HCT116 (cell line): ENCODE data around the gene AUTS2. TPM values are rescaled to one million over a fixed set of nuclear protein-coding genes. Genes with fewer than 3 reads are reported as not detected.

Experiments
- ATAC-seq: fragments of 200-7000 bp; cut with Tn5 transposase; 2 replicates; pipeline ENCODE4 v1.9.1; 2020; ENCODE audit warnings: mild to moderate bottlenecking, moderate library complexity
- BruUV-seq: library from RNA; stranded (reverse); fragments of 400-500 nt; replicated peaks from 2 replicates; lab custom pipeline; 2021; lab: Mats Ljungman, UMichigan
- CTCF ChIA-PET: fragments of 300-600 bp; sonication (Branson Sonifier 250); formaldehyde crosslinking; loops from one replicate; lab custom pipeline; 2021; ENCODE audit warnings: antibody characterized with exemption; lab: Charles Lee
- POLR2A ChIA-PET: fragments of 300-600, 350-600 bp; sonication (Branson Sonifier 250); formaldehyde crosslinking; loops from one replicate; lab custom pipeline; 2021; ENCODE audit warnings: antibody characterized with exemption; lab: Charles Lee
- RAD21 ChIA-PET, 2 experiments: fragments of 300-600 bp; sonication (Branson Sonifier 250); formaldehyde crosslinking; loops; one replicate each; lab custom pipeline; 2023; ENCODE audit warnings: low total read pairs in 2 of 2; ENCODE audit not compliant: uncharacterized antibody in 2 of 2, unreplicated experiment in 2 of 2, low non-redundant PET in 1 of 2; lab: Charles Lee
- DNase-seq: peaks from one replicate; pipeline ENCODE4 v3.0.0-alpha.2; 2010; ENCODE audit warnings: low read depth, low spot score
- H2AFZ ChIP-seq: fragments of 200-600 bp; shearing (Covaris generic), sonication (generic); 2 replicates; pipeline ENCODE4 v1.6.1; 2017; ENCODE audit warnings: low read depth, mixed run types, mixed read lengths, antibody characterized with exemption, low read length; ENCODE audit not compliant: poor library complexity, severe bottlenecking
- H3K27ac ChIP-seq: 2 replicates; pipeline ENCODE4 v1.5.1; 2012; ENCODE audit warnings: low read depth, low read length
- H3K27me3 ChIP-seq: fragments of 200-600 bp; sonication (generic); 2 replicates; pipeline ENCODE4 v1.6.1; 2016; ENCODE audit warnings: mixed run types, low read length, mixed read lengths; ENCODE audit not compliant: insufficient read depth
- H3K36me3 ChIP-seq, 2 experiments: fragments of 200-500 bp in 1 of 2; fragments of 200-600 bp in 1 of 2; sonication (Bioruptor generic) in 1 of 2; sonication (generic) in 1 of 2; 2 replicates each; pipeline versions ENCODE4 v1.5.1 to v1.6.1; 2014 to 2016; ENCODE audit warnings: low read length in 2 of 2, inconsistent platforms in 1 of 2, mixed read lengths in 1 of 2, mixed run types in 1 of 2; ENCODE audit not compliant: insufficient read depth in 2 of 2, control insufficient read depth in 1 of 2
- H3K4me1 ChIP-seq, 2 experiments: fragments of 200-600 bp in 1 of 2; sonication (generic) in 1 of 2; 2 replicates each; pipeline versions ENCODE4 v1.5.1 to v1.6.1; 2012 to 2017; ENCODE audit warnings: low read length in 2 of 2, inconsistent platforms in 1 of 2, mild to moderate bottlenecking in 1 of 2, mixed read lengths in 1 of 2, mixed run types in 1 of 2, moderate library complexity in 1 of 2; ENCODE audit not compliant: insufficient read depth in 2 of 2, control insufficient read depth in 1 of 2
- H3K4me2 ChIP-seq: fragments of 200-600 bp; sonication (generic); 2 replicates; pipeline ENCODE4 v1.6.1; 2017; ENCODE audit warnings: mixed run types, low read length, mixed read lengths
- H3K4me3 ChIP-seq, 2 experiments: fragments of 200-600 bp in 1 of 2; sonication (generic) in 1 of 2; replicated peaks in 1 of 2; 2 replicates each; pipeline ENCODE4 v1.5.1; 2011 to 2016; ENCODE audit warnings: low read length in 2 of 2, control low read depth in 1 of 2, low read depth in 1 of 2, mild to moderate bottlenecking in 1 of 2, mixed read lengths in 1 of 2, mixed run types in 1 of 2
- H3K79me2 ChIP-seq: fragments of 200-600 bp; sonication (generic); 2 replicates; pipeline ENCODE4 v1.6.1; 2017; ENCODE audit warnings: mild to moderate bottlenecking, mixed run types, low read length, moderate library complexity, mixed read lengths; ENCODE audit not compliant: insufficient read depth
- H3K9ac ChIP-seq: fragments of 200-600 bp; sonication (generic); 2 replicates; pipeline ENCODE4 v1.6.1; 2016; ENCODE audit warnings: low read length, mixed read lengths
- H3K9me2 ChIP-seq: fragments of 200-600 bp; sonication (generic), shearing (Covaris generic); 2 replicates; pipeline ENCODE4 v1.6.1; 2017; ENCODE audit warnings: mixed run types, mild to moderate bottlenecking, moderate library complexity; ENCODE audit not compliant: insufficient read depth
- H3K9me3 ChIP-seq, 2 experiments: fragments of 200-500 bp in 1 of 2; fragments of 200-600 bp in 1 of 2; sonication (Bioruptor generic) in 1 of 2; sonication (generic) in 1 of 2; 2 replicates each; pipeline ENCODE4 v1.6.1; 2014 to 2017; ENCODE audit warnings: low read length in 2 of 2, mixed read lengths in 2 of 2, inconsistent platforms in 1 of 2, low read depth in 1 of 2, mild to moderate bottlenecking in 1 of 2, mixed run types in 1 of 2, moderate library complexity in 1 of 2; ENCODE audit not compliant: control insufficient read depth in 1 of 2, insufficient read depth in 1 of 2
- H4K20me1 ChIP-seq: fragments of 200-600 bp; sonication (generic), shearing (Covaris generic); 2 replicates; pipeline ENCODE4 v1.6.1; 2017; ENCODE audit warnings: mixed run types, mild to moderate bottlenecking, moderate library complexity; ENCODE audit not compliant: insufficient read depth
- ATF3 ChIP-seq: IDR thresholded peaks from 2 replicates; pipeline ENCODE4 v1.6.1; 2012
- CEBPB ChIP-seq: IDR thresholded peaks from 2 replicates; pipeline ENCODE4 v1.6.1; 2012; ENCODE audit warnings: low read depth
- CTCF ChIP-seq, 3 experiments: fragments of 200-600 bp in 1 of 3; sonication (generic) in 1 of 3; IDR thresholded peaks in 2 of 3; conservative IDR thresholded peaks in 1 of 3; 2 replicates each; pipeline ENCODE4 v1.5.1; 2012 to 2017; ENCODE audit warnings: low read depth in 2 of 3, low read length in 2 of 3, antibody characterized with exemption in 1 of 3, borderline replicate concordance in 1 of 3, control low read depth in 1 of 3, mild to moderate bottlenecking in 1 of 3, mixed read lengths in 1 of 3, mixed run types in 1 of 3, moderate library complexity in 1 of 3; ENCODE audit not compliant: insufficient read depth in 1 of 3
- EGR1 ChIP-seq: IDR thresholded peaks from 2 replicates; pipeline ENCODE4 v1.6.1; 2012; ENCODE audit warnings: low read depth
- ELF1 ChIP-seq: IDR thresholded peaks from 2 replicates; pipeline ENCODE4 v1.6.1; 2012; ENCODE audit warnings: low read depth, borderline replicate concordance
- FOSL1 ChIP-seq: IDR thresholded peaks from 2 replicates; pipeline ENCODE4 v1.6.1; 2012; ENCODE audit warnings: low read depth
- JUND ChIP-seq: IDR thresholded peaks from 2 replicates; pipeline ENCODE4 v1.6.1; 2012
- MAX ChIP-seq: IDR thresholded peaks from 2 replicates; pipeline ENCODE4 v1.6.1; 2012
- POLR2A ChIP-seq: IDR thresholded peaks from 2 replicates; pipeline ENCODE4 v1.7.0; 2011; ENCODE audit warnings: borderline replicate concordance; ENCODE audit not compliant: insufficient read depth, insufficient read length; ENCODE audit errors: extremely low read depth
- POLR2AphosphoS5 ChIP-seq: IDR thresholded peaks from 2 replicates; pipeline ENCODE4 v1.6.1; 2011; ENCODE audit warnings: mild to moderate bottlenecking, low read depth, low read length, moderate library complexity
- RAD21 ChIP-seq: IDR thresholded peaks from 2 replicates; pipeline ENCODE4 v1.6.1; 2012; ENCODE audit warnings: low read depth, mild to moderate bottlenecking
- SP1 ChIP-seq: IDR thresholded peaks from 2 replicates; pipeline ENCODE4 v1.6.1; 2012; ENCODE audit warnings: low read depth
- SRF ChIP-seq: IDR thresholded peaks from 2 replicates; pipeline ENCODE4 v1.6.1; 2012; ENCODE audit warnings: low read depth
- TCF7L2 ChIP-seq: IDR thresholded peaks from 2 replicates; pipeline ENCODE4 v1.7.0; 2011; ENCODE audit warnings: borderline replicate concordance, inconsistent platforms; ENCODE audit not compliant: insufficient read depth, insufficient read length; ENCODE audit errors: extremely low read depth
- YY1 ChIP-seq: IDR thresholded peaks from 2 replicates; pipeline ENCODE4 v1.6.1; 2011; ENCODE audit warnings: low read length, low read depth, moderate library complexity, mild to moderate bottlenecking; ENCODE audit not compliant: insufficient replicate concordance; ENCODE audit errors: extremely low read depth
- ZBTB33 ChIP-seq: IDR thresholded peaks from 2 replicates; pipeline ENCODE4 v1.6.1; 2011; ENCODE audit warnings: mild to moderate bottlenecking, low read length, moderate library complexity; ENCODE audit not compliant: insufficient replicate concordance; ENCODE audit errors: extremely low read depth
- ZFX ChIP-seq: fragments of 450-650 bp; IDR thresholded peaks from 2 replicates; pipeline ENCODE4 v1.6.1; 2017
- ZNF274 ChIP-seq: fragments of 200-500 bp; sonication (Bioruptor generic); IDR thresholded peaks from 2 replicates; pipeline ENCODE4 v1.6.1; 2014; ENCODE audit warnings: mild to moderate bottlenecking, low read depth, low read length, inconsistent platforms
- intact Hi-C: fragments of 100-400 bp; cut with micrococcal nuclease; formaldehyde crosslinking; loops from 2 replicates; pipeline ENCODE4 v1.10.0; 2022
- total RNA-seq: library from RNA; stranded (reverse); gene quantifications from one replicate; pipeline ENCODE4 v1.2.1, GENCODE V29; 2021; ENCODE audit not compliant: unreplicated experiment

Gene AUTS2
- total RNA-seq, 1 experiment from 2014 or later = 0.93 TPM

- TF ChIP-seq ZBTB33 (no peak), EGR1 (no peak), SRF (no peak), SP1 (no peak), MAX (no peak)
These were observed 1238.0 kb downstream of the AUTS2 start (continued) for GRCh38 chr7:70836279-70836678.

- ChIA-PET POLR2A (no interaction called here), RAD21 (no interaction called here), CTCF (no interaction called here)
- Histone ChIP-seq H3K27me3 (no peaks in the 10 kb centered on the region), H2AFZ (no peak overlapping the region), H3K79me2 (no peaks in the 10 kb centered on the region), H3K4me1 (no peaks in the 10 kb centered on the region), H3K36me3 (no peaks in the 10 kb centered on the region), H3K4me2 (no peak overlapping the region), H3K4me3 (no peak overlapping the region), H4K20me1 (no peaks in the 10 kb centered on the region), H3K9me3 (peaks cover 0 to 5% of the 10 kb centered on the region in 2 experiments; a peak in 2 of 4 replicates), H3K9me2 (no peaks in the 10 kb centered on the region), H3K27ac (no peak overlapping the region), H3K9ac (no peak overlapping the region)
- intact Hi-C loops = no loop called here
- no peak for ATAC-seq
- DNase-seq = no peak
- TF ChIP-seq ZNF274 = no peak
- no peak for TF ChIP-seq SRF
- no peak for TF ChIP-seq POLR2A
- no peak for TF ChIP-seq YY1
- TF ChIP-seq ELF1 = no peak
- no peak for TF ChIP-seq CTCF (IDR thresholded peaks at IDR 0.05 in 2 of 3, conservative IDR thresholded peaks at IDR 0.05 in 1 of 3; ENCODE audit: borderline replicate concordance in 1 of 3, insufficient read depth in 1 of 3, low read depth in 2 of 3, low read length in 2 of 3)
- no peak for TF ChIP-seq POLR2AphosphoS5
- TF ChIP-seq ATF3 = no peak
- TF ChIP-seq ZFX = no peak
- TF ChIP-seq ZBTB33 = no peak
- no peak for TF ChIP-seq CEBPB
- no peak for TF ChIP-seq TCF7L2
- TF ChIP-seq RAD21 = no peak
- no peak for TF ChIP-seq JUND
- no peak for TF ChIP-seq FOSL1
- TF ChIP-seq SP1 = no peak
- no peak for TF ChIP-seq EGR1
- BruUV-seq = no TSS peak
These were observed 1238.7 kb downstream of the AUTS2 start for GRCh38 chr7:70836946-70837345.
